ENCODE results near the gene MND1.

- TF ChIP-seq, protein P1, sequence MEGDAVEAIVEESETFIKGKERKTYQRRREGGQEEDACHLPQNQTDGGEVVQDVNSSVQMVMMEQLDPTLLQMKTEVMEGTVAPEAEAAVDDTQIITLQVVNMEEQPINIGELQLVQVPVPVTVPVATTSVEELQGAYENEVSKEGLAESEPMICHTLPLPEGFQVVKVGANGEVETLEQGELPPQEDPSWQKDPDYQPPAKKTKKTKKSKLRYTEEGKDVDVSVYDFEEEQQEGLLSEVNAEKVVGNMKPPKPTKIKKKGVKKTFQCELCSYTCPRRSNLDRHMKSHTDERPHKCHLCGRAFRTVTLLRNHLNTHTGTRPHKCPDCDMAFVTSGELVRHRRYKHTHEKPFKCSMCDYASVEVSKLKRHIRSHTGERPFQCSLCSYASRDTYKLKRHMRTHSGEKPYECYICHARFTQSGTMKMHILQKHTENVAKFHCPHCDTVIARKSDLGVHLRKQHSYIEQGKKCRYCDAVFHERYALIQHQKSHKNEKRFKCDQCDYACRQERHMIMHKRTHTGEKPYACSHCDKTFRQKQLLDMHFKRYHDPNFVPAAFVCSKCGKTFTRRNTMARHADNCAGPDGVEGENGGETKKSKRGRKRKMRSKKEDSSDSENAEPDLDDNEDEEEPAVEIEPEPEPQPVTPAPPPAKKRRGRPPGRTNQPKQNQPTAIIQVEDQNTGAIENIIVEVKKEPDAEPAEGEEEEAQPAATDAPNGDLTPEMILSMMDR (conservative IDR thresholded peaks at IDR 0.05; ENCODE audit: low read depth, low read length) = no peak
- TF ChIP-seq EZH2phosphoT487 (IDR thresholded peaks at IDR 0.05; ENCODE audit: borderline replicate concordance, low read length) (no peak), EZH2 (IDR thresholded peaks at IDR 0.05; ENCODE audit: low read length, unreplicated experiment) (no peak)
Observed at GRCh38 chr4:153451911-153452657, 107.6 kb downstream of the MND1 start.
